GM19351 (cell line): ENCODE results near the gene VKORC1L1.
"Not testable (repeated sequence)": the region's sequence is repeated elsewhere in the genome, so short reads cannot be mapped to it uniquely, and the experiment has no call there.

Experiments
- ATAC-seq: cut with Tn5 transposase; IDR thresholded peaks from one replicate; pipeline ENCODE4 v1.9.1; 2021; ENCODE audit warnings: mild to moderate bottlenecking, moderate library complexity; ENCODE audit not compliant: unreplicated experiment

Gene VKORC1L1

GRCh38 chr7:65872776-65873581, at the start of gene VKORC1L1:
VKORC1L1 (plus strand) TSS chr7:65873074; CDS start chr7:65873372, 298 bp downstream.
- ATAC-seq: peak; percentile 81

DNA sequence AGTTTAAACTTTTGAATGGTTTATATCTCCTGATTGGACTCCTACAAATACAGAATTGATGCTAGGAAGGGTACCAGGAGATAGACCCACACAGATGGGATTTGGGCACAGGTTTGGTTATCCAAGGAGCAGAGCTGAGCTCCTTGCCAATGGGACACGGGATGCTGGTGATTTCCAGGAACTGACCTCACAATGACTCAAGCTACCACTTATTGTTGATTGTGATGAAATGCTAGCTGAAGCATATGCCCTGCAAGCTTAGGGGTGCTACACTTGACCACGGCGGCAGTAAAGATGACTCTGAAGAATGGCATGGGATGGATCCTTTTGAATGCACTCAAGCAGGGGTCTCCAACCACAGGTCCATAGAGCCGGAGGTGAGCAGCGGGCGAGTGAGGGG, 45.5 kb upstream of the VKORC1L1 start:
- ATAC-seq: no peak

DNA sequence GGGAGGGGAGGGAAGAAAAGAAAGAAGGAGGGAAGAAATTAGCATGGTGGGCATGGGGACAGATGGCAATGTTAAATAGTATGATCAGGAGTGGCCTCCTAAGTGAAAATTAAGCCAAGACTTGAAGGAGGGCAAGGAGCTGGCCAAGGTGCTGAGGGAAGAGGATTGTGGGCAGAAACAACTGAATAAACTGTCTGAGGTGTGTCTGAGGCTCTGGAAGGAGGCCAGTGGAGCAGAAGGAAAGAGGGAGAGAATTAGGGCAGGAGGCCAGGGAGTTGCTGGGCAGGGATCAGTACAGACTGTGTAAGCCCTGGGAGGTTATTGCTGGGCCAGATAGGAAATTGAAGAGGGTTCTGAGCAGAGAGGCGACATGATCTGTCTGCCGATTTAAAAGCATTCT, 40.6 kb upstream of the VKORC1L1 start:
- no peak for ATAC-seq

DNA sequence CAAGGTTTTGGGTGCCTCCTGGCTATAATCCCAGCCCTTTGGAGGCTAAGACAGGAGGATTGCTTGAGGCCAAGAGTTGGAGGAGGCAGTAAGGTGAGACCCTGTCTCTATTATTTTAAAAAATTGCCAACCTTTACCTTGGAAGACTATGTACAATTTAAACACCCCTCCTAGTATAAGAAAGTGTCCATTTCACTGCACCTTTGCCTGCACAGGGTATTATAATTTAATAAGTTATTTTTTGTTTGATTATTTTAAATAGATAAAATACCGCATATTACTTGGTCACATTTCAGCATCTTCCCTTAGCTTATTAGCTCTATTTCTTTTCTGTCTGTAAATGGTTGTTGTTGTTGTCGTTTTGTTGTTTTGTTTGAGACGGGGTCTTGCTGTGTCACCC, 36.2 kb upstream of the VKORC1L1 start:
- not testable (repeated sequence) for ATAC-seq

- not testable (repeated sequence) for ATAC-seq
These were observed 35.3 kb upstream of the VKORC1L1 start for GRCh38 chr7:65837541-65837956.

GRCh38 chr7:65839846-65840245, 33.0 kb upstream of the VKORC1L1 start:
- ATAC-seq: no peak

GRCh38 chr7:65840446-65840845, 32.4 kb upstream of the VKORC1L1 start:
- peak; percentile 97 for ATAC-seq

- ATAC-seq: not testable (repeated sequence)
These were observed 29.3 kb upstream of the VKORC1L1 start for GRCh38 chr7:65843616-65844015.

- ATAC-seq: no peak
These were observed 26.8 kb upstream of the VKORC1L1 start for GRCh38 chr7:65846008-65846570.

DNA sequence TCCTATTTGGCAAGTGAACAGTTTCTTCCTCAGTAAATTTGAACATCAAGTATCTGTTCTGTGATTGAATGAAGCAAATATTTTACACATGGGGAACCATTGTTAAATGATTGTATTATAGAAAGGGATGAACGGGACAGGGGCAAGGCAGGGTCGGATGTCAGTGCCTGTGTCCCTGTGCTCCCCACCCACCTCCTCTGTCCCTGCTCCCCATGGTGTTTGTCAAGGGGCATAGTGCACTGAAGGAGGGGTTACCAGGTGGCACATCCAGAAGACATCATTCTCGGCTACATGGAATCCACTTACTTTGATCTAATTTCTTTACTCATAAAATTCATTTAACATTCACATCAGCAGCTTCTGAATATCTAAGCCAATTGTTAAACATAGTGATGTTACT, 19.4 kb upstream of the VKORC1L1 start:
- ATAC-seq: not testable (repeated sequence)

- ATAC-seq: not testable (repeated sequence)
These were observed 19.0 kb upstream of the VKORC1L1 start for GRCh38 chr7:65853892-65854291.

DNA sequence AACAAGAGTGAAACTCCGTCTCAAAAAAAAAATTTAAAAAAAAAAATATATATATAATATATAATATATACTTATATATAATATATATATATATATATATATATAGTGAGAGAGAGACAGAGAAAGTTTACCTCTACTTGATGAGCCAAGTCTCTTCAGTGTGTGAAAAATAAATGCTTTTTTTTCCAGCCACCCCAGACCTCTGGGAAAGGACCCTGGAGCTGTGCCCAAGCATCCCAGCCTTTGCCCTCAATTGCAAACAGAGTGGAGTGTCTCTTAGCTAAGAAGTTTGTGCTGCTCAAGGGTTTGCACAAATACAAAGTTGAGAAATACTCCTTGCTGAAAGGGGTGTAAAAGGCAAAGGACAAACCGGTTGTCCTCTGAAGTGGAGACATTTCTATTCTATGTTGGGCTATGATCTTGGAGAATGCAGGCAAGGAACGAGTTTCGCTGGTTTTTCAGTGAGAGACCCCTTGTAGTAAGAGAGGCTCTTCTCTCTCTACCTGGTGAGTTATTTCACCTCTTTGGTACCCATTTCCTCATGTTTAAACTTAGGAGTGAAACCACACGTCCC, 15.5 kb upstream of the VKORC1L1 start:
- ATAC-seq: not testable (repeated sequence)

- not testable (repeated sequence) for ATAC-seq
These were observed 14.2 kb upstream of the VKORC1L1 start for GRCh38 chr7:65858660-65859059.

DNA sequence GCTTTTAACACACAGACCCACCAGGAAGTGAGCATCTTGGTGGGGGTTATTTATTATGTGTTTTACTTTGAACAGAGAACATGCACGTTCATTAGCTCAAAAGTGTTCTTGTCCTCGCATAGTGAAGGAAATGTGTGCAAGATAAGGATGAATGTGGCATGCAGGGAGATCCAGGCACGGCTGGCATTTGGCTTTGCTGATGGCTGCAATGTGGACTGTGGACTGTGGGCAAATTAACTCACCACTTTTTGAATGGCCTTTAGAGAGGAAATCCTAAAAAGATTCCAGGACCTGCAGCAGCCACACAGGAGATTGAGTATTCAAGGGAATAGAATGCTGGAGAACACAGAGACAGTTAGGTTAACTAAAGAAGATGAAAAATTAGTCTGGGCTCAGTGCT, 6.6 kb upstream of the VKORC1L1 start:
- ATAC-seq: not testable (repeated sequence)

DNA sequence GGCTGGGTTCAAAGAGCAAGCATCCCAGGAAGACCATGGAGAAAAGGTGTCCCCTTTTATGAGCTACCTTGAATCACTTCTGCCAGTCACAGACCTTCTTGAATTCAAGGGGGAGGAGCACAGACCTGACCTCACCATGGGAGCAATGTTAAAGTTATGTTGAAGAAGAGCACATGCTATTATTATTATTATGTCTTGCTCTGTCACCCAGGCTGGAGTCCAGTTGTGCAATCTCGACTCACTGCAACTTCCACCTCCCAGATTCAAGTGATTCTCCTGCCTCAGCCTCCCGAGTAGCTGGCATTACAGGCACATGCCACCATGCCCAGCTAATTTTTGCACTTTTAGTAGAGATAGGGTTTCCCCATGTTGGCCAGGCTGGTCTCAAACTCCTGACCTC, 5.2 kb upstream of the VKORC1L1 start:
- ATAC-seq: not testable (repeated sequence)

GRCh38 chr7:65869312-65869711, 3.6 kb upstream of the VKORC1L1 start:
- not testable (repeated sequence) for ATAC-seq

- ATAC-seq: not testable (repeated sequence)
These were observed 1.4 kb upstream of the VKORC1L1 start for GRCh38 chr7:65871451-65871850.

GRCh38 chr7:65873582-65874193, 814 bp downstream of the VKORC1L1 start:
- peak; percentile 37 for ATAC-seq

DNA sequence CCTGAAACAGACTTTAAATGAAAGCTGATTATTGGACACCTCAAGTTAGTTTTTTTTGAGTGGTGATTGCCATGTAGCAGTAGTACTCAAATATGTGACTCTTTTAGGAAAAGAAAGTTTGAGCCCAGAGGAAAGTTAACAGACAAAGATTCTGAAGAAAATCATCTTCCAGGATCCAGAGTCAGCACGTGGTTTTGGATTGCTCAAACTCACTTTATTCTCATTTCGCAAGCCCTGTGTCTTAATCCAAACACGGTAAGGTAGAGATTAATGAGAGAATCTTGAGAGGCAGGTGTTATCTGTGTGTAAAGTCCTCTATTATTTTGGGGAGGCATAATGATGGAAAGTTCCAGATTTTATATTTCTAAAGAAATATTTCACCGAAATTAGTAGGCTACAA, 2.8 kb downstream of the VKORC1L1 start:
- ATAC-seq: not testable (repeated sequence)

DNA sequence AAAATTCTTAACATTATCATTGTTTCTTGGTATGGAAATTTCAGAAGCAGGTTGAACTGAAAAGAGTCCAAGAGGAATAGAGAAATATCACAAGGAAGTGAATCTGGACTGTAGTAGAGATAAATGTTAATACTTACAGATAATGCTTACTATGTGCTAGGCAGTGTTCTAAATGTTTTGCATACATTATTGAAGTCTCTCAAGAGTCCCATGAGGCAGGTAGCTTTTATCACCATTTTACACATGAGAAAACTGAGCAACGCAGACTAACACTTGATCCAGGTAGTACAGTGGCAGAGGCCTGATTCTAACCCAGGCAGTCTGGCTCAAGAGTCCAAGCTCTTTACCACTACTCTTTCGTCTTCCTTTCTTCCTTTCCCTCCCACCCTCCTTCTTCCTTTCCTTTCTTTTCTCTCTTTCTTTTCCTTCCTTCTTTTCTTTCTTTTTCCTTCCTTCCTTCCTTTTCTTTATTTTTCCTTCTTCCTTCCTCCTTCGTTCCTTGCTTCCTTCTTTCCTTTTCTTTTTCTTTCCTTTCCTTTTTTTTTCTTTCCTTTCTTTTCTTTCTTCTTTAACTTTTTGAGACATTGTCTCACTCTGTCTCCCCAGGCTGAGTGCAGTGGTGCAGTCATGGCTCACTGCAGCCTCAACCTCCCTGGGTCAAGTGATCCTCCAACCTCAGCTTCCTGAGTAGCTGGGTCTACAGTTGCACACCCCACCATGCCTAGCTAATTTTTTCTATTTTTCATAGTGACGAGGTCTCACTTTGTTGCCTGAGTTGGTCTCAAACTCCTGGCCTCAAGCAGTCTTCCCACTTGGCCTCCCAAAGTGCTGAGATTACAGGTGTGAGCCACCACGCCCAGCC, 6.6 kb downstream of the VKORC1L1 start:
- not testable (repeated sequence) for ATAC-seq

DNA sequence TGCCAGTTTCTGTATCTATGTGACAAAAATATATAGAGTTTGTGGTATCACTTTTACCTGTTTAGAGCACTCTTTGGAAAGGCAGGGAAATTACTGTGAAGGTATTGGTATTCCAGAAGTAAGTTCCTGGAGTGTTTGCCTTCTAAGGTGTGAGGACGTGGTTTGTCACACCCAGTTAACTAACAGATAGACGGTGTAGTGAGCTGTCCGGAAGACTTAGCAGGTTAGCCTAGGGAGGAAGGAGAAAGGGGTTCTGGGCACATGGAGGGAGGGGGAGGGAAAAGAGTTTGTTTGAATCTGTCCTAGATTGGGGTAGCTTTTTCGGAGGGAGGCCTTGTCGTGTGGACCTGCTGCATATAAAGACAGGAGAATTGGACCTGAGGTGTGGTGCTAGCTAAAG, 7.4 kb downstream of the VKORC1L1 start:
- not testable (repeated sequence) for ATAC-seq
